UCSD-AML1 (cell line): ENCODE data around the gene MLPH.

Source experiments
- DNase-seq: peaks from one replicate; lab custom pipeline; 2025; ENCODE audit not compliant: unreplicated experiment; lab: John Stamatoyannopoulos, UW

Gene MLPH

GRCh38 chr2:237515621-237516275, 28.7 kb downstream of the MLPH start:
- no peak for DNase-seq

GRCh38 chr2:237517163-237517562, 30.1 kb downstream of the MLPH start:
- no peak for DNase-seq

GRCh38 chr2:237517990-237518389, 30.9 kb downstream of the MLPH start:
- no peak for DNase-seq

- no peak for DNase-seq
These were observed 32.6 kb downstream of the MLPH start for GRCh38 chr2:237519506-237520245.

GRCh38 chr2:237520290-237520689, 33.2 kb downstream of the MLPH start:
- no peak for DNase-seq

GRCh38 chr2:237524631-237525030, 37.6 kb downstream of the MLPH start:
- no peak for DNase-seq

- no peak for DNase-seq
These were observed 38.6 kb downstream of the MLPH start for GRCh38 chr2:237525559-237526157.

- DNase-seq = no peak
These were observed 40.2 kb downstream of the MLPH start for GRCh38 chr2:237527233-237527632.

- no peak for DNase-seq
These were observed 40.7 kb downstream of the MLPH start for GRCh38 chr2:237527766-237528165.

- DNase-seq = peak; percentile 36
These were observed 42.7 kb downstream of the MLPH start for GRCh38 chr2:237529452-237530402.

- no peak for DNase-seq
These were observed 43.7 kb downstream of the MLPH start for GRCh38 chr2:237530472-237531433.

- peak; percentile 57 for DNase-seq
These were observed 45.1 kb downstream of the MLPH start for GRCh38 chr2:237532160-237532559.

- DNase-seq = no peak
These were observed 46.7 kb downstream of the MLPH start for GRCh38 chr2:237533668-237534161.

GRCh38 chr2:237534380-237534779, 47.3 kb downstream of the MLPH start:
- no peak for DNase-seq

GRCh38 chr2:237535385-237536082, 48.5 kb downstream of the MLPH start:
- DNase-seq = no peak

GRCh38 chr2:237536083-237536415, 49.0 kb downstream of the MLPH start:
- DNase-seq = no peak

GRCh38 chr2:237536617-237537016, 49.6 kb downstream of the MLPH start:
- DNase-seq = no peak

GRCh38 chr2:237538001-237538720, 51.1 kb downstream of the MLPH start:
- DNase-seq = no peak

- DNase-seq = no peak
These were observed 51.9 kb downstream of the MLPH start for GRCh38 chr2:237538901-237539300.
